HG03280 (cell line): ENCODE results near the gene L3MBTL1.

ENCODE experiments used
- ATAC-seq: cut with Tn5 transposase; IDR thresholded peaks from one replicate; pipeline ENCODE4 v1.9.1; 2021; ENCODE audit warnings: mild to moderate bottlenecking, moderate library complexity; ENCODE audit not compliant: unreplicated experiment

The L3MBTL1 gene

DNA sequence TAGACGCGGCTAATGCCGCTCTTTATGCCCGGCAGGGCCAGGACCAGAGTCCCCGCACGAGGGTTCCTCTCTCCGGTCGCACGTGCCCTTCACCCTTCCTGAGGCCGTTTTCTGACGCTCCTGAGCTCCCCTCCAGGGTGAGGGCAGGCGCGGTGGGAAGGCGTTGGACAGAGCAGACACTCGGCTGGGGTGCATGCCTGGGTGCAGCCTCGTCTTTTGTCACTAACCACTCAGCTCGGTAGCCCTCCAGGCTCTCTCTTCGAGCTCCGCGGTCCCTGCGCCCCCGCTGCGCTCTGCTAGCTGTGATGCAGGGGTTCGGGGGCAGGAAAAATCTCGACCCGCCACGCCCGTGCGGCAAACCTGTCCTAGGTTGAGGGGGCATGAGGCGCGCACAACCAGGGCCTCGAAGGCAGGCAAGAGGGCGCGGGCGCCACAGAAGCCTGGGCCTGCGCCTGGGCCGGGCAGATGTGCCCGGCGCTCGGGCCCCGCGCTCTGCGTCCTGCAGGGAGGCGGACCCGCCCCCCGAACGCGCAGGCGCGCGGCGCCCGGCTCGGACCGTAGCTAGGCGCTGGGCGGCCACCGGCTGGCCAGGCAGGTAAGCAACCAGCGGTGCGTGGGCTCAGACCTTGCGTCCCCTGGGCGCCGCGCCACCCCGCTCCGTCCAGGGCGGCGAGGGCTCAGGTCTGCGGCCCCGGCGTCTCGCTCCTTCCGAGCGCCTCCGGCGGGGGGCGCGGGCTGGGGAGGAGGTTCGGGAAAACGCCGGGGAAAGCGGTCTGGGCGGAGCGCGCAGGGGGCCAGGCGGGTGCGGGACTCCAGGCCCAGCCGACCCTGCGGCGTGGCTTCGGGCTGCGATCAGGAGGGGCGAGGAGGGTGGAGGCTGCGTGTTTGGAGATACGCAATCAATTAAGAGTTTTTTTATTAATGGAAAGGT lies at the start of gene L3MBTL1:
TSS of gene L3MBTL1 (plus strand) at position 548 of the 931 bp plus-strand sequence. CDS start 5,807 bp downstream, outside the sequence.
- no peak for ATAC-seq

DNA sequence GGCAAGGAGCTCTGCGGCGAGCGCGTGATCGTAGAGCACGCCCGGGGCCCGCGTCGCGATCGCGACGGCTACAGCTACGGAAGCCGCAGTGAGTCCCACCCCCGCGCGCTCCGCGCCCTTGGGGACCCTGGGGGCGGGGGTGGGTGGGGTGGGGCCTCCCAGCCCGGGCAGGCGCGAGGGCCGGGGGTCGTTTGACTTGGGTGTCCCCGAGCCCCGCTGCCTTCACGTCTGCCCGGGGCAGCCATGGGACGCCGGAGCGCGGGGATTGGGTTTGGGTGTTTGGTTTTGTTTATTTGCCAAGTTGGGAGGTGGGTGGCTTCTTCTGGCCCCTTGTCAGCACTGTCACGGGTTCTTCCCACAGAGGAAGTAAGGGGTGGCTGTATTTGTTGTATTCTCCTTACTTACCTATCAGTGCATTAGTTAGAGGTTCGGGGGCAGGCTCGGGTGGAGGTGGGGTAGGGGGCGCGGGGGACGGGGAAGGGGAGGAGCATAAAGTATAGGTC lies 49.0 kb upstream of the L3MBTL1 start:
- ATAC-seq: peak; percentile 23

DNA sequence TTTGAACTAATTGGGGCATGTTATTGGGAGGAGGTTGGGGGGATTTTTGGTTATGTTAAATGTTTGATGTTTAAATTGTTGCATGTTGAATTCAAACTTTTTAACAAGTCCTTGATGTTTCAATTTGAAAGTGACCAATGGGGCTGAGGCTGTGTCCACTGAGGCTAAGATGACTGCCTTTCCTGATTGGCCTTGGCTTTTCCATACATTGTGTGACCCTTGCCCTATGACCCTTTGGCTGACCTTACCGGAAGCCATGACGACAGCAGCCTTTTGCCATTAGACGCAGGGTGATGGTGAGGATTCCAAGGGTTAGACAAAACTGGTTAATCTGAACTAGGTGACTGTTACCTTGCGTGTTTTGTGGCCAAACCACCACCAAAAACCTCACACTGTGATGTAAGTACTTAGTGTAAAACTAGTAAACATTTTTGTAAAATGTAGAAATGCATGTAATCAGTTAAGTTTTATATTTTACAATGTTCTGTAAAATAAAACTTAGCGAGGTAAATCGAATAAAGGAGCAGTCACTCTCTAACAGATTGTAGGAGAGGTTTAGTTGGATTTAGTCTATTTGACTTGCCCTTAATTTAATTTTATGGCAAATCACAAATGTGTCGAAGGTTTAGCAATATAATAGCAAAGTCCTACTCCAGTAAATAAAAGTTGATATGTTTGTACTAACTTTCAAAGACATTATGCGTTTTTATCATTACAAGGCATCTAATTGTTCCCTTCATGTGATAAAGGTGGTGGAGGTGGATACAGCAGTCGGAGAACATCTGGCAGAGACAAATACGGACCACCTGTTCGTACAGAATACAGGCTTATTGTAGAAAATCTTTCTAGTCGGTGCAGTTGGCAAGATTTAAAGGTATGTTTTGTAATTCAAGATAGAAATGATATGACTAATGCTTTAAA lies 48.2 kb upstream of the L3MBTL1 start:
- no peak for ATAC-seq

DNA sequence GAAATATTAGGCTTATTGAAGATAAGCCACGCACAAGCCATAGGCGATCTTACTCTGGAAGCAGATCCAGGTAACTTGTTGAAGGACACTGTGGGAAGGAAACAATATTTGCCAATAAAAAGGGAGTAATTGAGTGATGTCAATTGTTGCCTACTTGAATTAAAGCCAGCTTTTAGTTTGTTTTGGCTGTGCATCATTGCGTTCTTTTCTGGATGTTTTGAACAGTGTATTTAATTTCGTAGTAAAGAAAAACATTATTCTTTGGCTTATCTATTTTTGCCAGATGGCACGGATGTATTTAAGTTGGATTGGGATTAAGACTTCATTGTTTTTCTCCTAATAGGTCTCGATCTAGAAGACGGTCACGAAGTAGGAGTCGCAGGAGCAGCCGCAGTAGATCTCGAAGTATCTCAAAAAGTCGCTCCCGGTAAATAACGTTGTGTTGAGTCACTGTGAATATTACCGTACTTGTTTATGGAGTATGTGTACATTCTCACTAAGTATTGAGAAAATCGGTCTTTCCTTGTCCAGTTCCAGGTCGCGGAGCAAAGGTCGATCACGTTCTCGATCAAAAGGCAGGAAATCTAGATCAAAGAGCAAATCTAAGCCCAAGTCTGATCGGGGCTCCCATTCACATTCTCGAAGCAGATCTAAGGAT lies 47.2 kb upstream of the L3MBTL1 start:
- no peak for ATAC-seq

DNA sequence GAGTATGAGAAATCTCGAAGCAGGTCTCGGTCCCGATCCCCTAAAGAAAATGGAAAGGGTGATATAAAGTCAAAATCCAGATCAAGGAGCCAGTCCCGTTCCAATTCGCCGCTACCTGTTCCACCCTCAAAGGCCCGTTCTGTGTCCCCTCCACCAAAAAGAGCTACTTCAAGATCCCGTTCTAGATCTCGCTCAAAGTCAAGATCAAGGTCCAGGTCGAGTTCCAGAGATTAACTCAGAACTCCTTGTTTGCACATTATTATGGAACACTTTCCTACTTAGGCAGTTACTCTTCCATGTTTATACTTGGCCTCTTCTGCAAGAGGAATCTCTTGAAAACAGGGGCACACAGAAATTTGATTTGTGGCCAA lies 46.7 kb upstream of the L3MBTL1 start:
- ATAC-seq: no peak

DNA sequence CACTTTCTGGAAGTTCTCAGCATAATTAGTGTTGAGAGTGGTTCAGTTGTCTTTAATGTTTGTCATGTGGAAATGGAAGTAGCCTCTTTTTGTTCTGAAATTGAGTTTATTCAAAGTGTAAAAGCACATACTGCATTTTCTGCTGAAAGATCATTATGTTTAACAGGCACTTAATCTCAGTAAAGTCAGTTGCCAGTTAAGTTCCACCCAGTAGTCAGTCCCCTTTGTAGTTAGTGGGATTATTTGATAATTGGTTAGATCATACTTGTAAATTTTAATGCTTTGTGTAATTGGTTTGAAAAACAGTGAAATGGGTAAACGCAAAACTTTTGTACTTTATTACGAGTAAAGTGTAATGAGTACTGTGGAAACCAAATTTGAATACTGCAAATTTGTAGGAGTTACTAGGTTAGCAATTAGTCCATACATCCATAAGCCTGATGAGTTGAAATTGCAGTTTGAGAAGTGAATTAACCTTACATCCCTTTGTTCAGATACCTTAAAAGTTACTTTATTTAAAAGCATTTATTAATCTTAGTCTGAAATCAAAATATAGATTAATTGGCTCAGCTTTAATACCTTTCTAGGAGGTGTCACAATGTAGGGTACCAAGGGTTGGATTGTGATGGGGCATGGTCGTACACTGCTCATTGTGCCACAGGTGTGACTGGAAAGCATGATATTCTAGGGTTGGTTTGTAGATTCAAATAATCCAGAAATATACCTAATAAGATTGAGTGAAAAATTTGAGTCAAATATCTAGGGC lies 45.4 kb upstream of the L3MBTL1 start:
- ATAC-seq: no peak

DNA sequence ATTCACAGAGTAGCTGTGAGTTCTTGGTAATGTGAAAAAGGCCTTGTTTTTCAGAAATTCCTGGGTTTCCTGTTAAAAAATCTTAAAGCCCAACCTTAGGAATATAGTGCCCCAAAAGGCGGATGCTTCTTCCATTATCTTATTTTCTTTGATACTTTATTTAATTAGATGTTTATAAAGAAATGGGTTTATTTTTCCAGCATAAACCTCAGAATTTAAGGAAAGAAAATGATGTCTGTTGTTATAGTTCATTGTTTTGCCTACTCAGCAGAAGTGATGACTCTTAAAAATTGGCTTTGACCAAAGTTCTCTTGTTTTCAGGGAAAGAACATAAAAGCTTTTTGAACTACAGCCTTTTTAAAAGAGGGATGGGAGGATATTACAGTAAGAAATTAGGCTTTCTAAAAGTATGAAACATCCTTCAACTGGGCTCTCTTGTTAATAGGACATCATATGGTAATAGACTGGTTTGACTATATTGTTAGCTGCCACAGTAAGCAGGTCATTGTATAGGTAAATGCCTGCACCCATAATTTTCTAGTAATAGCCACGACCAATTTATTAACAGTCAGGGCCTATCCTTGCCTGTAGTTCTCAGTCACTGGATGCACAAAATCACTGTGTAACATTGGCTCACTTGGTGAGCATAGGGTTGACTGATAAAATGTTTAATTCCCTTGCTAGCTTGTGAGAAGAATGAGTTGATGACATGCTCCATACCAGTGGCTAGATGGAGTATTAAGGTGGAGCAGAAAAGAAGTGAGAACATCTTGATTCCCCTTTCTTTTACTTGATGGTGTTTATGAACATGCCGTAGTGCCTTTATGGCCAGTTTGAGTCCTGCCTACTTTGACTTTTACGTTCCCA lies 44.6 kb upstream of the L3MBTL1 start:
- no peak for ATAC-seq

DNA sequence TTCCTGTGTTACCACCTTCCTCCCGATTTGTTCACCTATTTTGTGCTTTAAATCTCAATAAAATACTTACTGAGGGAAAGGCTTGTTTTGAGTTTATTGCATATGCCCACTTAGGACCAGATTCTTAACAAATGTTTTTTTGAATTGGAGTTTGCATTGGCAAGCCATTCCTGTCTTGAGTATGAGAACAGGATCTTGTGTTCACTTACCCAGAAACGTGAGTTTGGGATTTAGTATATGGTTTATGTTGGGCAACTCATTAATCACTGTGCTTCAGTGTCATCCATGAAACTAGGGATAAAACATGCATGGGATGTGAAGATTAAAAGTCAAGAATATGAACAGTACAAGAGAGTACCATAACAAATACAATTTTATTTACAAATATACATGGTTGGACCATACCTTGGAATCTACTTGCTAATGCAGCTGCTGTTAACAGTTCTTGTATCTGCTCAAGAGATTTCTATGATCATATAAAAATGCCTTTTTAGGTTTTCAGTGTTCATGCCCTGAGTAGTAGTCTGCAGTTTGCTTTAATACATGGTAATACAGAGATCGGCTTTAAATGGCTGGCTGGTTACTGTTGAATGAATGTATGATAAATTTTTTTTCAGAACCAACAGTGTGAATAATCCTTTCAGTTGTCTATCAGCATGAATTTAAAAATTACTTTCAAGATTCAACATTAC lies 43.8 kb upstream of the L3MBTL1 start:
- ATAC-seq: no peak

DNA sequence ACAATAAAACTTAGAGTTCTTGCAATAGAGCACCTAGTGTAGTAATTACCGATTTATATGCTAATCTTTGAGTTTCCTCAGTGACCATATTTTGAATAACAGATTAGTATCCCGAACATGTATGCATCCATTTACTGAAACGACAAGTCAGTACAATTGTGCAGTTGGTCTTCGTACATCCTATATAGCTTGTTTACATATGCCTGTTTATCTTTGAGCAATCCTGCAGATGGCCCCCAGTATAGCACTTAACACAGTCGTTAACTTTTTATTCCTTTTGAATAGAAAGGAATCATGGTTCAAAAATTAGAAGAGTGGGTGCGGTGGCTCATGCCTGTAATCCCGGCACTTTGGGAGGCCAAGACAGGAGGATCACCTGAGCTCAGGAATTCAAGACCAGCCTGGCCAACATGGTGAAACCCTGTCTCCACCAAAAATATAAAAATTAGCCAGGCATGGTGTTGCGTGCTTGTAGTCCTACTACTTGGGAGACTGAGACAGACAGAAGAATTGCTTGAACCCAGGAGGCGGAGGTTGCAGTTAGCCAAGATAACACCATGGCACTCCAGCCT lies 43.2 kb upstream of the L3MBTL1 start:
- no peak for ATAC-seq

DNA sequence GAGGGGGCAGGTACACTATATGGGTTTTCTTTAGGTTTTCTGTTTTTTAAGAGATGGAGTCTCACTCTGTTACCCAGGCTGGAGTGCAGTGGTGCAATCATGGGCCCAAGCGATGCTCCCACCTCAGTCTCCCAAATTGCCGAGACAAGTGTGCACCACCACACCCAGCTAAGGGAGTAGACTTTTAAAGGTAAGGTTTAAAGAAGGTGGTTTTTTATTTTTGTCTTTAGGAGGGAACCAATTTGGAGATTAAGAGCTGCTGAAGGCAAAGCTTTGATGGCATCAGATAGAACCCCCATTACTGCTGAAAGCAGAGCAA lies 41.9 kb upstream of the L3MBTL1 start:
- ATAC-seq: no peak

DNA sequence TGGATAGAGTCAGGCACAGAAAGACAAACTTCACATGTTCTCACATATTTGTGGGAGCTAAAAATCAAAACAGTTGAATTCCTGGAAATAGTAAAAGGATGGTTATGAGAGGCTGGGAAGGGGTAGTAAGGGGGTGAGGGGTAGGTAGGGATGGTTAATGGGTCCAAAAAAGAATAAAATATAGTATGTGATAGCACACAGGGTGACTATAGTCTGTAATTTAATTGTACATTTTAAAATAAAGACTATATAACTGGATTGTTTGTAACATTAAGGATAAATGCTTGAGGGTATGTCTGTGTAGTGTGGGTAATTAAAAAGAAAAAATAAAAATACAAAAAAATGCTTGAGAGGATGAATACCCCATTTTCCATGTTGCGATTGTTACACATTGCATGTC lies 39.9 kb upstream of the L3MBTL1 start:
- no peak for ATAC-seq

DNA sequence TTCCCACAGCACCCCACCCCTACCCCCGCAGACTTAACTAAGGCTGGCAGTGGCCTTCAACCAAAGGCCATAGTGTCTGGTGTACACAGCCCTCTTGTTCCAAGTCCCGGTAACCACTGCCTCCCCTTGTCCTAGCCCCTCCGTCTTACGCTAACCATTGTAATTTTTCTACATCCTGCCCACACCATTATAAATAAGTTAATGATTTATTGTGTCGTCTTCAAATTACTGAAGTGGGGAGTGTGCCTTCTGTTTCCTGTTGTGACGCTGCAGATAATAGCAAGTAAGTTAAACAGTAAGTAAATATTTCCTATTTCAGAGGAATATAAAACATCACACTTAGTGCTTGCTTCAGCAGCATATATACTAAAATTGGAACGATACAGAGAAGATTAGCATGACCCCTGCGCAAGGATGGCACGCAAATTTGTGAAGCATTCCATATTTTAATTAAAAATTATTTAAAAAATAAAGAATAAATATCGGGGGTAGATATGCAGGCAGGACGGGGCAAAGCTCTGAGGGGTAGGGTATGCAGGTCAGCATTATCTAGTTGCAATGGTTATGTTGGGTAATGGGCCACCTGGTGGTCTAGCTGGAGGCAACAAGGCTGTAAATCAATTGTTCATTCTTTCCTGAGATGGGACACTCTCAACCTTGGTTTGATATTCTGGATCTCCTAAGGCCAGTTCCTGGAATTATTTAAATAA lies 34.7 kb upstream of the L3MBTL1 start:
- ATAC-seq: no peak

DNA sequence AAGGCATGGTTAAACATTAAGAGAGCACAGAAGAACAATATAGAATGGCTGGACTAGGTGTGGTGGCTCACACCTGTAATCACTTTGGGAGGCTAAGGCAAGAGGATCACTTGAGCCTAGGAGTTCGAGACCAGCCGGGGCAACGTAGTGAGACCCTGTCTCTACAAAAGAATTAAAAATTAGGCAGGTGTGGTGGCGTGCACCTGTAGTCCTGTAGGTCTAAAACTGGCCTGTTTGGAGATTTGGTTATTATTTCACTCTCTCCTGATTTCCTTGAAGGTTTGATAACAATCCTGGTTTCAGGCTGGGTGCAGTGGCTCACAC lies 34.2 kb upstream of the L3MBTL1 start:
- no peak for ATAC-seq

DNA sequence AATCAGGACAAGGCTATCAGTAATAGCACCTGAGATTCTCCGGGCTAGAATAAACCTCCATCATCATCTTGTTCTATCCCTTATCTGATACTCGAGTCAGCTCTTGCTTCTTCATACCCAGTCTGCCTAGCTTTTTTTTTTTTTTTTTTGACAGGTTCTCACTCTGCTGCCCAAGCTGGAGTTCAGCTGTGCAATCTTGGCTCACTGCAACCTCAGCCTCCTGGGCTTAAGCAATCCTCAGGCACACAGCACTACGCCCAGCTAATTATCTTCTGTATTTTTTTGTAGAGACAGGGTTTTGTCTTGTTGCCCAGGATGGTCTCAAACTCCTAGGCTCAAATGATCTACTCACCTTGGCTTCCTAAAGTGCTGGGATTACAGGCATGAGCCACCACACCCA lies 30.3 kb upstream of the L3MBTL1 start:
- ATAC-seq: no peak

DNA sequence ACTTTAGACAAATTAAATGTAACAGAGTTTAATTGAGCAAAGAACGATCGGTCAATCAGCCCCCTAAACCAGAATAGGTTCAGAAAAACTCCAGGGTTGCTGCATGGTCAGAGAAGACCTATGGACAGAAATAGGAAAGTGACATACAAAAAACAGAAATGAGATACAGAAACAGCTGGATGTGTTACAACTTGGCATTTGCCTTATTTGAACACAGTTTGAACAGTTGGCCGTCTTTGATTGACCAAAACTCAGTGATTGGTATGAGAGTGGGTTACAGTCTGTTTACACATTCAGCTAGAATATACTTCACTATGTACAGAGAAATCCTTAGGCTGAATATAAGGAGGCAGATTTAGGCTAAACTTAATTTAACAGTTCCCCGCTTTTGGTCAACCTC lies 29.9 kb upstream of the L3MBTL1 start:
- ATAC-seq: no peak

DNA sequence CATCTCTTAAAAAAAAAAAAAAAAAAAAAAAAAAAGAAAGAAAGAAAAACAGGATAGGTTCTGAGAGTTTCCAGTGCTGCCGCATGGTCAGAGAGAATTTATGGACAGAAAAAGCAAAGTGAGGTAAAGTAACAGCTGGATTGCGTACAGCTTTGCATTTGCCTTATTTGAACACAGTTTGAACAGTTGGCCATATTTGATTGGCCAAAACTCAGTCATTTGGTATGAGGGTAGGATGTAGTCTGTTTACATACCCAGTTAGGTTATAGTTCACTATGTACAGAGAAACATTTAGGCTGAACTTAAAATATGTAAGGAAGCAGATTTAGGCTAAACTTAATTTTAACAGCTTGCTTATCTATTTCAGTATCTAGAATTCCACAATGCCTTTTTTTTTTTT lies 17.5 kb upstream of the L3MBTL1 start:
- no peak for ATAC-seq

DNA sequence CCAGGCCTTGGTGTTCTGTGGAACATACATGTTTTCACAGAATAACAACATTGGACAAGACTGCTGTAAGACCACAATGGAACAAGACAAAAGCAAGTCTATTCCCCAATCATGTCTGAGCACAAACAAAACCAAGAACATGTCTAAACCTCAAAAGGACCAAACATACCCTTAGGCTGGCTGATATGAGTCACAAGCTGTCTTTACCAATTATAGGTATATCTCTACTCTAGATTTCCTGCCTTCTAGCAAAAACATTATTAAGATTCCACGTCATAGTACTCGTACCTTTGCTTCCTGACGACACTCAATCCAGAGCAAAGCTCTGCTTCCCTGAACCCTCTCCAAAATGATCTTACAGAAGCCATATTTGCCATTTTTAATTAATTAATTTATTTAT lies 15.4 kb upstream of the L3MBTL1 start:
- ATAC-seq: peak; percentile 76

DNA sequence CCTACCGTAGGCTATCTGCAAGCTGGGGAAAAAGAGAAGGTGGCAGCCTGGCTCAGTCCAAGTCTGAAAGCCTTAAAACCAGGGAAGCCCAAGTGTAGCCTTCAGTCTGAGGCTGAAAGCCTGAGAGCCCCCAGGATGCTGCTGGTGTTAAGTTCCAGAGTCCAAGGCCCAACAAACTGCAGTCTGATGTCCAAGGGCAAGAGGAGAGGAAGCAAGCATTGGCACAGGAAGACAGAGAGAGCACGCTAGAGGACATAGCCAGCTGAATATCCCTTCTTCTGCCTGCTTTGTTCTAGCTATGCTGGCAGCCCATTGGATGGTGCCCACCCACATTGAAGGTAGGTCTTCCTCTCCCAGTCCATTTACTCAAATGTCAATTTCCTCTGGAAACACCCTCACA lies 12.1 kb upstream of the L3MBTL1 start:
- no peak for ATAC-seq
